A549 (cell line): ENCODE results near the gene MTOR.
A peak's percentile ranks its signal among the peaks of the same experiment; 100 is the strongest.

Experiments used
- PHF8 ChIP-seq: fragments of 200-600 bp; sonication (generic); IDR thresholded peaks from 2 replicates; pipeline ENCODE4 v1.6.1; 2016; ENCODE audit warnings: low read depth, mild to moderate bottlenecking, antibody characterized with exemption, moderate library complexity, borderline replicate concordance
- RAD21 ChIP-seq, 2 experiments: fragments of >200 bp in 1 of 2; sonication (Bioruptor Twin) in 1 of 2; formaldehyde crosslinking in 1 of 2; IDR thresholded peaks in 1 of 2; conservative IDR thresholded peaks in 1 of 2; 2 replicates in 1 of 2; 3 replicates in 1 of 2; pipeline ENCODE4 v1.6.1; 2012 to 2018; ENCODE audit warnings: inconsistent platforms in 1 of 2
- RFX5 ChIP-seq: fragments of 450-650 bp; IDR thresholded peaks from 2 replicates; pipeline ENCODE4 v1.7.1; 2014; ENCODE audit warnings: antibody characterized with exemption, mild to moderate bottlenecking, moderate library complexity
- ZFP36 ChIP-seq: fragments of 450-650 bp; IDR thresholded peaks from 2 replicates; pipeline ENCODE4 v1.6.1; 2014; ENCODE audit warnings: borderline replicate concordance; ENCODE audit not compliant: partially characterized antibody
- TF ChIP-seq, protein P1 (sequence below): fragments of >200 bp; sonication (Bioruptor Twin); formaldehyde crosslinking; IDR thresholded peaks from 3 replicates; pipeline ENCODE4 v1.5.1; 2016

DNA sequence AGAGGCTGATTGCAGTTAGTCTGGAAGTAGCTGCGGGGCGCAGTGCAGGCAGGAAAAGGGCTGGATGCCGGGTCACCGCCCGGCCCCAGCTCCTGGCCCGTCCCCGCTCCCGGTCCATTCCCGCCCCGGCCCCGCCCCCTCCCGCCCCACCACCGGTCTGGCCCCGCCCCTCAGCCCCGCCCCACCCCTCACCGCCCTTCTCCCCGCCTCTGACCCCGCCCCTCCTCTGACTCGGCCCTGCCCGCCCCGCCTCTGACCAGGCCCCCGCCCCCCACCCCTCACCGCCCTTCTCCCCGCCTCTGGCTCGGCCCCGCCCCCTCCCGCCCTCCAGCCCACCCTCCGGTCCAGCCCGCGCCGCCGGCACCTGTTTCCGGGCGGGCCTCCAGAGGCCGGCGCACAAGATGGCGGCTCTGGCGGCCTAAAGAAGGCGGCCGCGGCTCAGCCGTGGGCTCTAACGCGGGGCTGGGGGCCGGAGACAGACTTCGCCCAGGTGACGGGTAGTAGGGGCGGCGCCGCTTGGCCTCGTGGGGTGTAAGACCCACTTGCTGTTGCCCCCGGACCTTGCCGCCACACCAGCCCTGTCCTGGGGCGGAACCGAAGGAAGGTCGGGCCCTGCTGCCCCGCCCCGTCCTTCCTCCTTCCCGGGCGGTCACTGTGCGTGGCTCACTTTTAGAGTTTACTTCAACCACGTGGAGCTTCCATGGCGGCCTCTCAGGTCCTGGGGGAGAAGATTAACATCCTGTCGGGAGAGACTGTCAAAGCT lies 10.7 kb upstream of the MTOR start, which contains the start of gene UBIAD1:
- TF ChIP-seq, protein P1, sequence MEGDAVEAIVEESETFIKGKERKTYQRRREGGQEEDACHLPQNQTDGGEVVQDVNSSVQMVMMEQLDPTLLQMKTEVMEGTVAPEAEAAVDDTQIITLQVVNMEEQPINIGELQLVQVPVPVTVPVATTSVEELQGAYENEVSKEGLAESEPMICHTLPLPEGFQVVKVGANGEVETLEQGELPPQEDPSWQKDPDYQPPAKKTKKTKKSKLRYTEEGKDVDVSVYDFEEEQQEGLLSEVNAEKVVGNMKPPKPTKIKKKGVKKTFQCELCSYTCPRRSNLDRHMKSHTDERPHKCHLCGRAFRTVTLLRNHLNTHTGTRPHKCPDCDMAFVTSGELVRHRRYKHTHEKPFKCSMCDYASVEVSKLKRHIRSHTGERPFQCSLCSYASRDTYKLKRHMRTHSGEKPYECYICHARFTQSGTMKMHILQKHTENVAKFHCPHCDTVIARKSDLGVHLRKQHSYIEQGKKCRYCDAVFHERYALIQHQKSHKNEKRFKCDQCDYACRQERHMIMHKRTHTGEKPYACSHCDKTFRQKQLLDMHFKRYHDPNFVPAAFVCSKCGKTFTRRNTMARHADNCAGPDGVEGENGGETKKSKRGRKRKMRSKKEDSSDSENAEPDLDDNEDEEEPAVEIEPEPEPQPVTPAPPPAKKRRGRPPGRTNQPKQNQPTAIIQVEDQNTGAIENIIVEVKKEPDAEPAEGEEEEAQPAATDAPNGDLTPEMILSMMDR = no peak
- TF ChIP-seq RAD21 (conservative IDR thresholded peaks at IDR 0.05 in 1 of 2, IDR thresholded peaks at IDR 0.05 in 1 of 2) = no peak
- TF ChIP-seq PHF8 = peak; percentile 90
- no peak for TF ChIP-seq ZFP36
- TF ChIP-seq RFX5 = no peak
